Right forelimb (tissue), 1 donor: ENCODE data around the gene ACY1.
A peak's percentile ranks its signal among the peaks of the same experiment; 100 is the strongest.
"Not testable (repeated sequence)": the region's sequence is repeated elsewhere in the genome, so short reads cannot be mapped to it uniquely, and the experiment has no call there.

Experiments used
- DNase-seq: peaks from one replicate; pipeline ENCODE4 v3.0.0-alpha.2; 2018

ACY1 gene

DNA sequence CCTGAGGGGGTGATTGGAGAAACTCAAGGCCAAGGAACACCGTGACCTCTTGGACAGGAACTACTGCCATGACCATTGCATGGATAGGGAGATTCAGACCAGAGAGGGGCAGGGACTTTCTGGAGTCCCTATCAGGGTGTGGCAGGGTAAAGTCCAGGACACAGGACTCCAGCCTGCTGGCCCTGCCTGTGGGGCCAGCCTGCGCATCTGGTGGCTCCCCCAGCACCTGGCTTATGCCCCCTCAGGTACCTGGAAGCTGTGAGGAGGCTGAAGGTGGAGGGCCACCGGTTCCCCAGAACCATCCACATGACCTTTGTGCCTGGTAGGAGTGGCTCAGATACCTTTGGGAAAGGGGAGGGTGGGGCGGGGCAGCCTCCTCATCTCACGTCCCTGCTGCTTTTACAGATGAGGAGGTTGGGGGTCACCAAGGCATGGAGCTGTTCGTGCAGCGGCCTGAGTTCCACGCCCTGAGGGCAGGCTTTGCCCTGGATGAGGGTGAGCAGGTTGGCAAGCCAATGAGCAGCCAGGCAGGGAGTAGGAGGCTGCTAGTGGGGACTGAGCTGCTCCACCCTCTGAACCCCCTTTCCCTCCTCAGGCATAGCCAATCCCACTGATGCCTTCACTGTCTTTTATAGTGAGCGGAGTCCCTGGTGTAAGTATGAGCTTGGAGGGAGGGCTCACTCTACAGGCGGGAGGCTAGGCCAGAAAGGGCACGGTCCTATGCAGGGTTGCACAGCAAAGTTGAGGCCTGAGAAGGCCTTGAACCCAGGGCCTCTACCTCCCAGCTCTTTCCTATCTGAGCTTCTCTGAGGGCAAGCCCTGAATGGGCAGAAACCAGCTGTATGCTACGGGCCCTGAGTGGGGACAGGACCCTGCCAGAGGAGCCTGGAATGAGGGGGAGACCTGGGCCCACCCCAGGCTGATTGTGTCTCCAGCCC, 2.9 kb downstream of the ACY1 start:
- no peak for DNase-seq

DNA sequence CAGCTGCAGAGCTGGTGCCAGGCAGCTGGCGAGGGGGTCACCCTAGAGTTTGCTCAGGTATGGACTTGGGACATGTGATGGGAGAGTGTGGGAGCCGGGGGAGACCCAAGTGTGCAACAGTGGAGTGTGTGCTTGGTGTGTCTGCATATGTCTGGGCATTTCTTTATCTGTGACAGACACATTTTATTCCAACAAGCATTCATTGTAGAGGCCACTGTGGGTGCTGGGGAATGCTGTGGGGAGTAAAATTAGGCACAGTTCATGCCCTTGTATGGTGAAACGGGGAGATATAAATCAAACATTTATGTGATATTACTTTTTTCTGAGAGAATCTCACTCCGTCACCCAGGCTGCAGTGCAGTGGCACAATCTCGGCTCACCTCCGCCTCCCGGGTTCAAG, 4.2 kb downstream of the ACY1 start:
- no peak for DNase-seq

DNA sequence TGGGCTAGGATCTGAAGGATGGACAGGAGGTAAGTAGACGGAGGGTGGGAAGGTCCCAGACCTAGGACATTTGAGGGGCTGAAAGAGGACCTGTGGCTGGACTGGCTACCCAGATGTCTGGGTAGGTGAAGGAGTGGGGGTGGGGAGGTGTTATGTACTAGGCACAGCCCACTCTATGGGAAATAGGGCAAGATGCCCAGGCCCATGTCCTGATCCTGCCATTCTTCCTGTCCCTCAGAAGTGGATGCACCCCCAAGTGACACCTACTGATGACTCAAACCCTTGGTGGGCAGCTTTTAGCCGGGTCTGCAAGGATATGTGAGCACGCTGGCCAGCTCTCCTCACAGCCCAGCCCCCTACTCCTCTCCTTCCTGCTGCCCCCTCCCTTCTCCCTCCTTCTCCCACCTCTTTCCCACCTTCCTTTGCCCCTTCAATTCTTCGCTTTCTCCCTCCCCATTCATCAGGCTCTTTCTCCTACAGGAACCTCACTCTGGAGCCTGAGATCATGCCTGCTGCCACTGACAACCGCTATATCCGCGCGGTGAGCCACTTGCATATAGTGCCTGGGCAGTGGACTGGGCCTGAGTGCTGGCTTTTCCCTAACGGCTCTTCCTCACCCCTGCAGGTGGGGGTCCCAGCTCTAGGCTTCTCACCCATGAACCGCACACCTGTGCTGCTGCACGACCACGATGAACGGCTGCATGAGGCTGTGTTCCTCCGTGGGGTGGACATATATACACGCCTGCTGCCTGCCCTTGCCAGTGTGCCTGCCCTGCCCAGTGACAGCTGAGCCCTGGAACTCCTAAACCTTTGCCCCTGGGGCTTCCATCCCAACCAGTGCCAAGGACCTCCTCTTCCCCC, 5.2 kb downstream of the ACY1 start:
- no peak for DNase-seq

DNA sequence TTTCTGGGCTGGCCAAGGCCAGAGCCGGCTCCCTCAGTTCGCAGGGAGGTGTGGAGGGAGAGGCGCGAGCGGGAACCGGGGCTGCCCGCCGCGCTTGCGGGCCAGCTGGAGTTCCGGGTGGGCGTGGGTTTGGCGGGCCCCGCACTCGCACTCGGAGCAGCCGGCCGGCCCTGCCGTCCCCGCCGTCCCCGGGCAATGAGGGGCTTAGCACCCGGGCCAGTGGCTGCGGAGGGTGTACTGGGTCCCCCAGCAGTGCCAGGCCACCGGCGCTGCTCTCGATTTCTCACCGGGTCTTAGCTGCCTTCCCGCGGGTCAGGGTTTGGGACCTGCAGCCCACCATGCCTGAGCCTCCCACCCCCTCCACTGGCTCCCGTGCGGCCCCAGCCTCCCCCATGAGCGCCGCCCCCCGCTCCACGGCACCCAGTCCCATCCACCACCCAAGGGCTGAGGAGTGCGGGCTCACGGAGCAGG, 7.2 kb downstream of the ACY1 start:
- DNase-seq = not testable (repeated sequence)

DNA sequence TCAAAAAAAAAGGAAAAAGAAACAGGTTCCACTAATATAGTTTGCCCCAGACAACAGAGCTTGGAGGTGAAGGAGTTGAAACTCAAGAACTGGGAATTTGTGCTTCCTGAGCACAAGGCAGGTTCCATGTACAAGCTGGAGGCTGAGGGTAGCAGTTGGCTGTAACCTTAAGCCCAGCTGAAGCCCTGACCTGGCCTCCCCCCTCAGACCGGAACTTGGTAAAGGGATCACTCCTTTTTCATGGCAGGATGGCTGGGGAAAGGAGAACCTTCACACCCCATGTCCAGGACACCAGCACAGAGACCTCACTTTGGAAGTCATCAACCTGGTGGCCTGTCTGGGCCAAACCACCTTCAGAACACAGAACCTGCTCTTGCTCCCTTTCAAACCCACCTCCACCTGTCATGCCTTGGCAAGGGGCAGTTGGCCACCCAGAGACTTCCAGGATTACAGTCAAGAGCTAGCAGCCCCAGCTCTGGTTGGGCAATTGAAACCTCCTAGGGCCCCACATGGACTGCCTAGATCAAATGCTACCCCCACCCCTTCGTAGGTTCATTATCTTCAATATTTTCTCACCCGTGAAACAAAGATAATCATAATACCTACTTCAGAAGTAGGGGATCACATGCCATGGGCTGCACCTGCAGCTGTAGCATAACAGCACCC, 8.8 kb downstream of the ACY1 start:
- no peak for DNase-seq

DNA sequence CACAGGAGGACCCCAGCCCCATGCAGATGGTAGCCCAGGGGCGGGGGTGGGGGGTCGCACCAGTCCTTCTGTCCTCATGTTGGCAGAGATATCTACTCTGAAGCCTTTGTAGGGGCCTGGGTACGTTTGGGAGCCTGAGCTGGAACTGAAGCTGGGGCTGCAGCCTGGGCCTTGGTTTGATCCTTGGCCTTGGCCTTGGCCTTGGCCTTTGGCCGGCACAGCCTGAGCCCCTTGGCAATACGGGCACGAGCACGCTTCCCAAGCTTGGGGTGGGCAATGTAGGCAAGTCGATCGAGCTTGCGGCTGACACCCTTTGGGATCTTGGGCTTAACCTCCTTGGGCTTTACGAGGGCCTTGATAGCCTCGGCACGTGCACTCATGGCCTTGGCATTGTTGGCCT, 10.3 kb downstream of the ACY1 start:
- DNase-seq = not testable (repeated sequence)

DNA sequence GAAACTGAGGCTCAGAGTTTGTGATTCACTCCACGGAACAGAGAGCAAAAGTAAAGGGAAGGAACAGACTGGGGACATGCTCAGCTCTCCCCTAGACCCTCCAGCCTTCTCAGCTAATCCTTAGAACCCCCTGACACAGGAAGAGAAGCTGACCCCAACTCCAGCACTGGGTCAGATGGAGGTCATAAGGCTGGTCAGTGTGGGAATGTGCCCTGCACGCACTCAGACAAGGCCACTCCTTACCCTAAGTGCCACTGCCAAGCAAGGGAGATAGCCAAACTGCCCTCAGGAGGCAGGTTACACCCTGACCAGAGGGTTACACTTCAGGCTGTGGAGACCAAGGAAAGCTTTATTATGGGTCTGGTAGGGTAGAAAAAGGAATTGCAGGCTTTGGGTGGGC, 11.2 kb downstream of the ACY1 start:
- DNase-seq = no peak

DNA sequence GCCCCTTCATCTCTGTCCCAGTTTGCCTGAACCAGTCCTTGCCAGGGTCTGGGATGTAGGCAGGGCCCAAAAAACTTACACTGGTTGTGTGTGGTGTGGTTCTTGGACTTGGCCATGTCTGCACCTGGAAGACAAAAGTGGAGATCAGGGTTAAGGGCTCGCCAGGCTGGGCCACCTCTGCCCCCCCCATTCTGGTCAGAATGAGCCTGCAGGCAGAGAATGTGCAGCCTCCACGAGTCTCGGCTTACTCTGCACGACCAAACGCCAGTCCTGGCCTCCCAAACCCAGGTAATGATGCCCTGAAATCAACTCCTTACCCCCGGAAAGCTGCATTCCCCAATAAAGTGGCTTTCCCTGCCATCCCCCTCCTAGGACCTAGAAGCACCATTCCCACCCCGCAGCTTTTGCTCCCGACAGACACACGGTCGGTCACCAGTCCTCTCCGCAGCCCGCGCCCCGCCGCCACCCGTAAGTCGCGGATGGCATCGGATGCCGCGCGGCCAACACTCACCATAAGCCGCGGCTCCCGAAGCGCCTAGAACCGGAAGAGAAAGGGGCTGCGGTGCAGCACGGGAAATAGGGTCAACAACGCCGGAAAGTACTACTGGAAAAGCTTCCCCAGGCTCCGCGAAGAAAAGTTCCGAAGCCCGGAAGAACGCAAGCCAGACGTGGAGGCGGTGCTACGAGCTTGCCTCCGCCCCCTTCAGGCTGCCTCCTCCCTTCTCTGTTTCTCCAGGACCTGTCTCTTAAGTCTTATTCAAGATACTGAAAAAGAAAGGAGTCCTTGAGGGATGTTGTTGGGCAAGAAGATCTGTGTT, 12.2 kb downstream of the ACY1 start, which contains the start of gene RPL29:
TSS of gene RPL29 (minus strand) at position 550 of the 818 bp plus-strand sequence. CDS start at position 116, 434 bp downstream.
- DNase-seq = peak; percentile 96

DNA sequence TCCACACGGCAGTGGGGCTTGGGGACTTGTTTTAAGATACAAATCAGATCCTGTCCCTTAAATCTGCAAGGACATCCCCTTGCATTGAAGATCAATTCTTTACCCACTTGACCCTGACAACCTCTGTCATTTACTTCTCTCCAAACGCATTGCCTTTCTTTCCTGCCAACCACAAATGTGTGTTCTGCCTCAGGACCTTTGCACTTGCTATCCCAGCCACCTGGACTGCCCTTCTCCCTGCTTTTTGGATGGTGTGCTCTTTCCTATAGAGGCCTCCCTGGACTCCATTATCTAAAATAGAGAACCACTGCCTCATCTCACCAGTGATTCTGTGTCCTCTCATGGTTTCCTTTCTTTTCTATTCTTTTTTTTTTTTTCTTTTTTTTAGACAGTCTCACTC, 13.8 kb downstream of the ACY1 start:
- DNase-seq = no peak

DNA sequence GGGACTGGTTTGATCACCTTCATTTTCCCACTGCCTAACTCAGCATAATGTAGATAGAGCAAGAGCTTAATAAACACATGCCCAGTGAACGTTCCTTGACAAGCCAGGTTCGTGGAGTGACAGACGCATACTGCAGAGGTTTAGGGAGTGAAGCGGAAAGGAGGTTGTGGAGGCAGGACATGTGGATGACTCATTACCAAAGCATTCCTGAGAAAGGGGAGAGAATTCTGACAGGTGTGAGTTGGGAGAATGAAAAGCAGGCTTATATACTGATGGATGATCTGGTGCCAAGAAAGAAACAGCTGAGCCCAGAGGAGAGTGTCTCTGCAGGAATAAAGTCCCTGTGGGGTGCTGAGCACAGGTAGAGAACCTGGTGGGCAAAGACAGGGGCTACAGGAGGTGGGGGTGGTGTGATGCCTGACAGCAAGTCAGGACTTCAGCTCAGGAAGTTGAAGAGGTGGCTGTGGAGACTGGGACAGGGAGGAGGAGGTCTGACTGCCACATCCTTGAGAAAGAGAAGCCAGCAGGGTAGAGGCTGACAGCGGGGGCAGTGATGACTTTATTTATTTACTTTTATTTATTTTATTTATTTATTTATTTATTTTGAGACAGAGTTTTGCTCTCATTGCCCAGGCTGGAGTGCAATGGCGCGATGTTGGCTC, 14.7 kb downstream of the ACY1 start:
- DNase-seq = no peak

DNA sequence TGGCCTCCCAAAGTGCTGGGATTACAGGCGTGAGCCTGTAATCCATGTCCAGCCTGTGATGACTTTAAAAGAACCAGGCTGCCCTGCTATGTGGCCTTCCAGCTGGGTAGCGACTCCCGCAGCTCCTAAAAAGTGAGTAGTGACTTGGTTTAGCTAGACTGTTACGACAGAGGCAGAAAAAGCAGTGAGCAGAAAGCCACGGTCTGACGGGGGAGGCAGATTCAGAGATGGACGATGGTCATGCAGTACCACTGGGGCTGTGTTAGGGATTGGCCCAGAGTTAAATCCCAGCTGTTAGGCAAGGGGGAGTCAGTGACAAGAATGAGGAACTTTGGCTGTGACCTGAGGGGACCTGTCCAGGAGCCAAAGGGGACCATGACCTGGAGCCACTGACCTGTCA, 15.4 kb downstream of the ACY1 start:
- DNase-seq = no peak

DNA sequence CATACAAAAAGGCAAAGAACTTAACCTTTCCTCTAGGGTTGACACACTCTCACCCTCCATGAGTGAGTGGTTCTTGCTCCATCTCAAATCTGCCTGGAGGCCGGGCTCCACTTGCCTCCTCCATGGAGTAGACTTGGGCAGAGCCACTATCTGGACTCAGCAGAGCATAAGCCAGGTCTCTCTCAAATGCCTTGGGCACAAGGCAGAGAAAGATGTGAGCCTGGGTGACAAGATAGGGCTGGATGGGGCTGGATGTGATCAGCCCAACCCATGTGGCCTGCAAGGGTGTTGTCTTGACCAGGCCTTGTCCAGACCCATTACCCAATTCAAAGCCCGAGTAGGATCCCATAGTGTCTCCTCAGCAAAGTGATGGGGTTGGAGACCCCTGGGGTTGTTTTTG, 16.5 kb downstream of the ACY1 start:
- no peak for DNase-seq

DNA sequence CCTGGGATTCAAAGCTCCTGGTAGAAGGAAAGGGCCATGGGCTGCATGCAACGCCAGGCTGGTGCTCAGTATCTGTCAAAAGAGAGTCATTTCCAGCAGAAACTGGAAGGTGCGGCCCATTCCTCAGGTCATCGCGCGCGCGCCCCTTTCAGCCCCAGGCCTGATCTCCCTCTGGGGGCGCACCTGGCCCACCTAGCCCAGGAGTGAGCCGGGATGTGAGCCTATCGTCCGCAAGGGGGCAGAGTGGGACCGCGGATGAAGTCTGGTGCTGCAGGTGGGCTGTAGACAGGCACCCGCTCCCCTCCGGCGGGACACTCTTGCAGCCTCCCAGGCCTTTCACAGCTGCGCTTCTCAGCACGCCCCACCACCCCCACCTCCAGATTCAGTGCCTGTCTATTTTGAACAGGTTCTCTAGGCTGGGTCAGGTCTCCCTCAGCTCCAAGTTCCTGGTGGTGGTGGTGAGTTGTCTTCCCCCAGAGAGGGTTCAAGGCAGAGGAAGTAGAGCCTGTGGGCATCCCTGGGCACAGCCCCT, 18.2 kb downstream of the ACY1 start:
- DNase-seq = peak; percentile 90

DNA sequence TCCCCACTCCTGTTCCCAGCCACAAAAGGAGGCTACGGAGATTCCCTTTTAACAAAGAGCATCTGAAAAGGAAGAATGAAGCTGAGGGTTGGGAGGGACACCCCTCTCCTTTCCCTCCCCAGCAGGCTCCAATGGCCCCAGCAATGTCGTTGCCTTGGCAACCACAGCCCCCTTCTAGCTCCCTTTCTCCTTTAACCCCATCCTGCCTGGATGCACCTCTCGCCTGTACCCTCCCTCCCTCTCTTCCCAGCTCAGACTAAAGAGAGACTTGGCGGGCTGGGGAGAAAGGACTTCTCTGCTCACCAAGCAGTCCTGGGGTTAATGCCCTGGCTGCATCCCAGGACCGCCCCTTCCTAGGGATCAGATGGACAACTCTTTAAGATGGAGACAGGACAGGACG, 19.4 kb downstream of the ACY1 start:
- no peak for DNase-seq

DNA sequence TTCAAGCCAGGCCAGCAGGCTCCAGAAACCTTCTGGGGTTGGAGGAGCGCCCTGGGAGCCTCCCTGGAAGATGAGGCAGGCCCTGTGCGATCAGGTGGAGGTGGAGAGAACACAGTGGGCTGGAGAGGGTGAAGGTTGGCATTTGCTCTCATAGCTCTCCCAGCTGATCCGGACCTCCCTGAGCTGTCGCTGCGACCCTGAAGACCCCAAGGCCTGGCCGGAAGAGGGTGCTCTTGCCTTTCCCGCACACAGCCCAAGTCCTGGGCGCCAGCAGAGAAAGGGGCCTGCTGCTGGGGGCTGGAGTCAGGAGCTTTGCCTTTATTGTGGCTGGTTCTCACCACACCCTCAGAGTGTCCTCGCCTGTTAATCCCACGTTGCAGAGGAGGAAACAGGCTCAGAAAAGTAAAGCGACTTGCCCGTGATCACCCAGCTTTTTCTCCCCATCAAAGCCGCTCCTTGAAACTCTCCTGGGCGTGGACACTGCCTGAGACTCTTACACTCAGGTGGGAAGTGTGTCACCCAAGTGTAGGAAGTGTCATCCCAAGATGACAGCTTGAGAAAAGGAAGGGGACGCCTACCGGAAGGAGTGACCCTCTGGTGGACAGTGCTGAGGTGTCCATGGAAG, 20.9 kb downstream of the ACY1 start:
- DNase-seq = peak; percentile 85

DNA sequence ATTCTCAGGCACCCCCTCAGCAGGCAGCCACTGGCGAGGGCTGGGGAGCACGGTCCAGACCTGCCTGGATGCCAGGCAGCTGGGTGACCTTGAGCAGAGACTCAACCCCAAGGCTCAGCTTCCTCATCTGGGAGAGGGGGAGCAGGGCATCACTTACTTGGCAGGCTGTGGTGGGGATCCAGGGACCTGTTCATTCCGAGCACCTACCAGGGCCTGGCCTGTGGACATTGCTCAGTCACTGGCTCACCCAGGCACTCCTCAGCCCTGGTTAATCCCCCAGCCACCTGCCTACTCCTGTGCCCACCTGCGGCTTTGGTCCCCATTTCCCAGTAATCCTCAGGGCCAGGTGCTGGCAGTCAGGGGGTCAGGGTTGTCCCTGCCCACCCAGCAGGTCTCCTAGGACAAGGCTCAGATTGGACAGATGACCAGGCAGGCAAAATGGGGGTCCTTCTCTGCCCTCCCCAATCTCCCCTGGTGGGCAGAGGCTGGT, 21.6 kb downstream of the ACY1 start:
- no peak for DNase-seq

DNA sequence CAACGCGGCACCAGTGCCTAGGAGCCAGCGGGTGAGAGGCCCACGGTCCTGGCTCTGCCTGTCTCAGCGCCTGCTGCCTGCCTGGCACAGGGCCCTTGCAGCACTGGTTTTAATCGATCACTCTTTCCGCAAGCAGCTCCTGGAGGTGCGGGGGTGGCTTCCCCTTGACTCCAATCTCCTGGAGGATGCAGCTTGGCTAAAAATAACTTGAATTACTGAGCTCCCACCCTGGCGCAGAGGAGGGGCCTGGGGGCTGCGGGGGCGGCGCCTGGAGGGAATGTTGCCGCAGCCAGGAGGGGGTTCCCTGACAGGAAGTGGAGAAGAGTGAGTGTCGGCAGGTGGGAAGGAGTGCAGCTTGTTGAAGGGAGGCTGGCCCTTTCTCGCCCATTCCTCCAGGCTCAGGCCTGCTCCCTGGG, 22.2 kb downstream of the ACY1 start:
- peak; percentile 76 for DNase-seq

DNA sequence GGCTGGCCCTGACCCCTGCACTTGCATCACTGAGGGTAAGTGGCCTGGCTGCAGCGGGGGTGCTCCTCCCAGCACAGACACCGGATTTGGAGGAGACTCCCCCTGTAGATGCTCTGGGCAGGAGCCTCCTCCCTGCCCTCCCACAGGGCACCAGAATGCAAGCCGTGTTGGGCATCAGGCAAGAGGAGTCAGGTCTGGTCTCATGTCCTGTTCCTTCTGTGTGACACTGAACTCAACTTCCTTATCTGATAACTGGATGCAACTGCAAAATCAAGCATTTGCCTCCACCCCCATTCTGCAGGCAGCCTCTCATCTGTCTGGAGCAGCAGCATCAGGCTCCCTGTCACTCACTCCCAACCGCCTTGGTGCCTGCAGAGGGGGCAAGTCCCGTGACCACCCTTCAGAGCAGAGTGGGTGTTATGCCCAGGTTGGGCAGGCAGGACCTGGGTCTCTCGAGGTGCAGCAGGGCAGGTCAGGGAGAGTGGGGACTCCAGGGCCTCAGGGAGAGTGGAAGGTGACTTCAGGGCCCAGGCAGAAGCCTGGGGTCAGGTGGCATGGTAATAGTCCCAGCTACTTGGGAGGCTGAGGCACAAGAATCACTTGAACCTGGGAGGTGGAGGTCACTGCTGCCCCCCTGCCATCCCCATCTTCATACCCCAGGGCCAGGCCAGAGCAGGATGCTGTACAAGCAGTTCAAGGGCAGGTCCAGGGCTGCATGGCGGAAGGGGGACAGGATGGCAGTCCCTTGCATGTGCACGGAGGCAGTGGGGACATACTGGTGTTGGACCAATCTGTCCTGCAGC, 22.9 kb downstream of the ACY1 start:
- no peak for DNase-seq

DNA sequence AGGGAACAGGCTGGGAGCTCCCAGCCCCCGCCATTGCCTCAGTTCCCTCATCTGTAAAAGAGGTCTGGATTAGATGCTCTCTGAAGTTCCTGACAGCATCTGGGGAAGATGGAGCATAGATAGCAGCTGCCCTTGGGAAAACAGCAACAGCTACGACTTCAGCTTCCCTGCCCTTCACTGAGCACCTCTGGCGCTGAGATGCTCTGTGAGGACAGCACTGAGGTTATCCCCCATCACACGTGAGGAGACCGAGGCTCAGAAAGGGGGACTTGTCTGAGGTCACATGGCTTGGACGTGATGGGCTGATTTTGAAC, 23.4 kb downstream of the ACY1 start:
- no peak for DNase-seq

DNA sequence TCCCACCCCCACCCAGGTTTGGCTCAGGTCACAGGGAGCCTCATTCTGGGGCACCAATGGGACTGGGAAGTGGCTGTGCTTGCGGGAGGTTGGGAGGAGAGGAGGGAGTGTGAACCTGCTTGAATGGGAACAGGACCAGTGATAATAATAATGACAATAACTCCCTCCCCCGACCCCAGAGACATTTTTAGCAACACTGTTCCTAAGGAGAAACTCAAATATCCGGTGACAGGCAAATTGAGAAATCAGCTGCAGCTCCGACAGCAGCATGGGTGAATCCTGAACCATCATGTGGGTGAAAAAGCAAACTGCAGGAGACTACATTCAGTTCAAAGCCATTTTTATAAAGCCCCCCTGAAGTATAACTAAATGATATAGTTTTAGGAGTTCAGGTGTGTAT, 24.0 kb downstream of the ACY1 start:
- no peak for DNase-seq
